ENCODE measurements around the gene SCG5.

The SCG5 gene

DNA sequence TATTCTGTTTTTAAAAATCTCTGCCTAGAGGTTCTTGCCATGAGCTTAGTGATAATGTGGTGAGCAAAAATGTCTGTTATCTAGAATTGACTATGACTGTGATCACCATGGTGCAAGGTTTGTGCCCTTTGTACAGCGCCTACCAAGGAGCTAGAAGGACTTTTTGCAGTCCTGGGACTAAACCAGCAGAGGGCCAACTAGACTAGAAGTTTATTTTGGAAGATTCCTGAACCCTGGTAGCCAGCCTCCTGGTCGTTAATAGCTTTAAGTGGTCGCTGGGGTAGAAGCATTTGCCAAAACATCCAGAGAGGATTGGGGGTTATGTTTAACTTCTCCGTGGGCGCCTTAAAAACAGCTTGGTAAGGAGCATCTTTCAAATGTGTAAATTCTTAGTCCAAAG is 7.8 kb downstream of the SCG5 start:
- H3K27ac ChIP-seq = no peak overlapping the region
- H3K27me3 ChIP-seq = no peaks in the 10 kb centered on the region
- H3K9me3 ChIP-seq = no peaks in the 10 kb centered on the region
- TF ChIP-seq, protein P1, sequence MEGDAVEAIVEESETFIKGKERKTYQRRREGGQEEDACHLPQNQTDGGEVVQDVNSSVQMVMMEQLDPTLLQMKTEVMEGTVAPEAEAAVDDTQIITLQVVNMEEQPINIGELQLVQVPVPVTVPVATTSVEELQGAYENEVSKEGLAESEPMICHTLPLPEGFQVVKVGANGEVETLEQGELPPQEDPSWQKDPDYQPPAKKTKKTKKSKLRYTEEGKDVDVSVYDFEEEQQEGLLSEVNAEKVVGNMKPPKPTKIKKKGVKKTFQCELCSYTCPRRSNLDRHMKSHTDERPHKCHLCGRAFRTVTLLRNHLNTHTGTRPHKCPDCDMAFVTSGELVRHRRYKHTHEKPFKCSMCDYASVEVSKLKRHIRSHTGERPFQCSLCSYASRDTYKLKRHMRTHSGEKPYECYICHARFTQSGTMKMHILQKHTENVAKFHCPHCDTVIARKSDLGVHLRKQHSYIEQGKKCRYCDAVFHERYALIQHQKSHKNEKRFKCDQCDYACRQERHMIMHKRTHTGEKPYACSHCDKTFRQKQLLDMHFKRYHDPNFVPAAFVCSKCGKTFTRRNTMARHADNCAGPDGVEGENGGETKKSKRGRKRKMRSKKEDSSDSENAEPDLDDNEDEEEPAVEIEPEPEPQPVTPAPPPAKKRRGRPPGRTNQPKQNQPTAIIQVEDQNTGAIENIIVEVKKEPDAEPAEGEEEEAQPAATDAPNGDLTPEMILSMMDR (IDR thresholded peaks at IDR 0.05) = no peak
- peaks cover 21% of the 10 kb centered on the region for H3K36me3 ChIP-seq
- H3K4me3 ChIP-seq (ENCODE audit: low read depth in 1 of 2, low read length in 1 of 2) = no peak overlapping the region
- no peaks in the 10 kb centered on the region for H3K4me1 ChIP-seq (ENCODE audit: control insufficient read depth in 1 of 2, insufficient read depth in 1 of 2, low read depth in 1 of 2, low read length in 1 of 2)

DNA sequence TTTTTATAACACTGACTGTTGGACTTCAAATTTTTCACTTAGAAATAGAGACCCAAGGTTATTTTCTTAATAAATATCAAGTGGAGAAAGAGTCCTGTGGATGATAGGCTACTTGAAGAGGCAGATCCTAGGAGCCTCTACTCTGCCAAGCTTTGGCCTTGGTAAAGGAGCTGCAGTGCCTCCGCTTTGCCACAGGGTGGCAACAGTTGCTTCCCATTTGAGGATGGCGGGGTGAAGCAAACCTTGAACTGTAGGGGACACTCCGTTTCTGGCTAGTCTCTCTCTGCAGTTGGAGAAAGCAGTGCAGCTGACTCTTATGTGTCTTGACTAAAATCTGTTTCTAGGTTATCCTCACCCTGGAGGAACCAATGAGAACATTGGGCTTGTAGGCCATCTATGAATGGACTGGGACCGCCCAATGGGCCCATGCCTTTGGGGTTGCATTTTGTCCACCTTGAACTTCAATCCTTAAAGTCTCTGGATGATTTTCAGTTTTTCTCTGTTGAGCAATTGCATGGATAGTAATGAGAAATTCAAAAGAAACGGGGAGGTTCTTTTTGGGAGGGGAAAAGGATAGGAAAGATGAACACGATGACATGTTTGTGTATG is 9.8 kb downstream of the SCG5 start:
- no peak overlapping the region for H3K27ac ChIP-seq
- peaks cover 28% of the 10 kb centered on the region for H3K36me3 ChIP-seq
- no peaks in the 10 kb centered on the region for H3K4me1 ChIP-seq (ENCODE audit: control insufficient read depth in 1 of 2, insufficient read depth in 1 of 2, low read depth in 1 of 2, low read length in 1 of 2)
- H3K4me3 ChIP-seq (ENCODE audit: low read depth in 1 of 2, low read length in 1 of 2) = no peak overlapping the region
- no peaks in the 10 kb centered on the region for H3K27me3 ChIP-seq
- TF ChIP-seq, protein P1 (IDR thresholded peaks at IDR 0.05) = peak; percentile 77
- no peaks in the 10 kb centered on the region for H3K9me3 ChIP-seq

DNA sequence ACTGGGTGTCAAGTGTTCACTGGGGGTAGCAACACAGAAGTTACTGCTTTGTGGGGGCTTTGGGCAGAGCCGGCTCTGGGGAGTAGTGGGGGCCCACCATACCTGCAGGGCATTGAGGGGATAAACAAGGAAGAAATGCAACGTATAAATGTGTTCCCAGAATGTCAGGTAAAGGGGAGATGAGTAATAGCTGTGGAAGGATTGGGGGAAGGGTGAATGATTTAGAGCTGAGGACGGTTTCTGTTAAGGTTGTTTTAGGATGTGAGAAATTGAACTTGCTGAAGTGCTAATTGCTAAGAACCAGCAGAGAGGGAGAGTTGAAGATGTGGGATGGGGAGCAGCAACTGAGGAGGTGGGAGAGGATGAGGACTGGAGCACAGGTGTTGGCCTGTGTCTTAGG is 10.7 kb downstream of the SCG5 start:
- H3K4me1 ChIP-seq (ENCODE audit: control insufficient read depth in 1 of 2, insufficient read depth in 1 of 2, low read depth in 1 of 2, low read length in 1 of 2) = no peaks in the 10 kb centered on the region
- peaks cover 23% of the 10 kb centered on the region for H3K36me3 ChIP-seq
- no peaks in the 10 kb centered on the region for H3K27me3 ChIP-seq
- no peak overlapping the region for H3K4me3 ChIP-seq (ENCODE audit: low read depth in 1 of 2, low read length in 1 of 2)
- H3K27ac ChIP-seq = no peak overlapping the region
- no peaks in the 10 kb centered on the region for H3K9me3 ChIP-seq
- TF ChIP-seq, protein P1 (IDR thresholded peaks at IDR 0.05) = no peak

DNA sequence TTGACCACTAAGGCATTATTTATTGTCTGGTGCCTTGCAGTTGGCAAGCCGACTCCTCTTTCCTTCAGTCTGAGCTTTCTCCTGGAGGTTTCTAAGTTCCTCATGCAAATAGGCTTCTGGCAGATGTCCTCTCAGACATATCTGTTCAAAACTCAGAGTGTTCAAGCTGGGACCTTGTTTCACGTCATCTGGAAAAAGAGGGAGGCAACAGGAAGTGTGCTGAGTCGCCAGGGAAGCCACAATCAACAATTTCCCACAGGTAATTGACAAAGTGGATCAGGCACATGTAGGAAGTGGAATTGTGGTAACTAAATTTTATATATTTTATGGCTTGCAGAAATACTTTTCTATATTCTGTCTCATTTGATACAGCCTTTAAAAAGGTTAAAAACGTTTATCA is 14.6 kb downstream of the SCG5 start:
- H3K4me3 ChIP-seq (ENCODE audit: low read depth in 1 of 2, low read length in 1 of 2) = no peak overlapping the region
- H3K36me3 ChIP-seq = peaks cover 36% of the 10 kb centered on the region
- TF ChIP-seq, protein P1 (IDR thresholded peaks at IDR 0.05) = no peak
- no peak overlapping the region for H3K27ac ChIP-seq
- H3K4me1 ChIP-seq (ENCODE audit: control insufficient read depth in 1 of 2, insufficient read depth in 1 of 2, low read depth in 1 of 2, low read length in 1 of 2) = no peaks in the 10 kb centered on the region
- H3K27me3 ChIP-seq = no peaks in the 10 kb centered on the region
- no peaks in the 10 kb centered on the region for H3K9me3 ChIP-seq

DNA sequence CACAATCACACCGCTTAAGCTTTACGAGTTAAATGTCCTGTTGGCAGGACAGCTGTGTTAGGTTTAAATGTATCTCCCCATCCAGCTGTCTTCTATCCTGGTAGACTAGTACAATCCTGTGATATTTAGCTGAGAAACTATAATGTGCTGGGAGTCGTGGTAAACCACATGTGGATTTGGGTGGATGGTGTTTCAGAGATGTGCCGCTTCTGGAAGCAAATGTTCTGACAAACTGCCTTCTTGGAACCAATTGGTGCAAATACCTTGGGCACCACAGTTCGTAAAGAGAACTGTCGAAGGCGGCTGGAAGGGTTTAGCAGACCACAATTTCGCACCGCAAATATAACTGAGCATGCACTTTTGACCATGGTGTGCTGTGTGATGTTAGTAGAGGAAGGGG is 15.0 kb downstream of the SCG5 start:
- Histone ChIP-seq H3K36me3 (peaks cover 36% of the 10 kb centered on the region), H3K4me3 (ENCODE audit: low read depth in 1 of 2, low read length in 1 of 2) (no peak overlapping the region), H3K27me3 (no peaks in the 10 kb centered on the region), H3K27ac (no peak overlapping the region), H3K4me1 (ENCODE audit: control insufficient read depth in 1 of 2, insufficient read depth in 1 of 2, low read depth in 1 of 2, low read length in 1 of 2) (no peaks in the 10 kb centered on the region), H3K9me3 (no peaks in the 10 kb centered on the region)
- TF ChIP-seq, protein P1 (IDR thresholded peaks at IDR 0.05) = no peak
